K562 (cell line): ENCODE measurements around the gene AMT. TPM values are rescaled to one million over a fixed set of nuclear protein-coding genes. Genes with fewer than 3 reads are reported as not detected.

Source experiments
- BDP1 ChIP-seq: IDR thresholded peaks from 3 replicates; pipeline ENCODE4 v1.6.1; 2011; ENCODE audit not compliant: insufficient read length, insufficient read depth
- GABPA ChIP-seq: fragments of 200-800 bp; sonication (Bioruptor generic); conservative IDR thresholded peaks from 2 replicates; pipeline ENCODE4 v1.6.1; 2016; ENCODE audit warnings: low read depth, missing genetic modification characterization, missing compliant biosample characterization
- MAZ ChIP-seq, 2 experiments: fragments of 450-650 bp in 1 of 2; sonication (generic) in 1 of 2; formaldehyde crosslinking; IDR thresholded peaks in 1 of 2; conservative IDR thresholded peaks in 1 of 2; 2 replicates each; pipeline versions ENCODE4 v1.4.0 to v1.5.0; 2020; ENCODE audit warnings: mild to moderate bottlenecking in 1 of 2, missing genetic modification reagents in 1 of 2
- NFXL1 ChIP-seq: fragments of 450-650 bp; formaldehyde crosslinking; IDR thresholded peaks from 2 replicates; pipeline ENCODE4 v1.4.0; 2021; ENCODE audit warnings: mild to moderate bottlenecking
- PCBP2 ChIP-seq: fragments of 200-400 bp; formaldehyde crosslinking; IDR thresholded peaks from 2 replicates; pipeline ENCODE4 v1.6.1; 2018; ENCODE audit warnings: low read length, low read depth, mild to moderate bottlenecking, moderate library complexity; ENCODE audit not compliant: poor library complexity, severe bottlenecking
- PHB ChIP-seq: fragments of 250-450 bp; sonication (Bioruptor Pico); IDR thresholded peaks from 2 replicates; pipeline ENCODE4 v1.5.0; 2021
- YBX1 ChIP-seq: fragments of 450-650 bp; IDR thresholded peaks from 2 replicates; pipeline ENCODE4 v1.7.1; 2016; ENCODE audit warnings: mild to moderate bottlenecking
- ZNF707 ChIP-seq: fragments of 250-450 bp; sonication (Bioruptor Pico); conservative IDR thresholded peaks from 2 replicates; pipeline ENCODE4 v1.8.0; 2022; ENCODE audit warnings: inconsistent platforms, mild to moderate bottlenecking, moderate library complexity
- polyA plus RNA-seq, 8 experiments: library from polyadenylated mRNA; depleted of rRNA in 4 of 8; stranded (reverse) in 5 of 8; unstranded in 3 of 8; fragments of >200 nt; fragmentation: Nextera tagmentation in 2 of 8; fragmentation: Illumina TruSeq in 1 of 8; extraction: Ambion mirVana in 2 of 8; extraction: Trizol in 1 of 8; gene quantifications; 2 replicates each; pipeline versions ENCODE4 v1.2.1 to v1.2.3, GENCODE V29; 2011 to 2014; ENCODE audit warnings: inconsistent platforms in 1 of 8, missing spikeins in 1 of 8
- total RNA-seq, 7 experiments: library from RNA; depleted of rRNA in 6 of 7; stranded (reverse); fragments of >200 nt in 6 of 7; fragmentation: Illumina TruSeq in 2 of 7; extraction: Trizol in 2 of 7; gene quantifications; 2 replicates each; pipeline versions ENCODE4 v1.2.1 to v1.2.3, GENCODE V29; 2011 to 2021; ENCODE audit warnings: low replicate concordance in 1 of 7
- TF ChIP-seq, protein P1 (sequence below): fragments of 200-600 bp; sonication (generic); IDR thresholded peaks from one replicate; pipeline ENCODE4 v1.6.1; 2012; ENCODE audit warnings: mild to moderate bottlenecking, low read depth, low read length, inconsistent platforms
- TF ChIP-seq, protein P2 (sequence below): fragments of 450-650 bp; formaldehyde crosslinking; IDR thresholded peaks from 2 replicates; pipeline ENCODE4 v1.4.0; 2022; ENCODE audit warnings: missing genetic modification characterization
- TF ChIP-seq, protein P3 (sequence below): fragments of 450-650 bp; formaldehyde crosslinking; IDR thresholded peaks from 2 replicates; pipeline ENCODE4 v1.4.0; 2020; ENCODE audit warnings: mild to moderate bottlenecking, moderate library complexity

AMT gene
- total and polyA plus RNA-seq, 9 of the 15 experiments (the other 6 are each of a cell fraction or from before 2014, with no cell fraction given), result 0.14 to 2.1 (median 0.52) TPM

- TF ChIP-seq, protein P1, sequence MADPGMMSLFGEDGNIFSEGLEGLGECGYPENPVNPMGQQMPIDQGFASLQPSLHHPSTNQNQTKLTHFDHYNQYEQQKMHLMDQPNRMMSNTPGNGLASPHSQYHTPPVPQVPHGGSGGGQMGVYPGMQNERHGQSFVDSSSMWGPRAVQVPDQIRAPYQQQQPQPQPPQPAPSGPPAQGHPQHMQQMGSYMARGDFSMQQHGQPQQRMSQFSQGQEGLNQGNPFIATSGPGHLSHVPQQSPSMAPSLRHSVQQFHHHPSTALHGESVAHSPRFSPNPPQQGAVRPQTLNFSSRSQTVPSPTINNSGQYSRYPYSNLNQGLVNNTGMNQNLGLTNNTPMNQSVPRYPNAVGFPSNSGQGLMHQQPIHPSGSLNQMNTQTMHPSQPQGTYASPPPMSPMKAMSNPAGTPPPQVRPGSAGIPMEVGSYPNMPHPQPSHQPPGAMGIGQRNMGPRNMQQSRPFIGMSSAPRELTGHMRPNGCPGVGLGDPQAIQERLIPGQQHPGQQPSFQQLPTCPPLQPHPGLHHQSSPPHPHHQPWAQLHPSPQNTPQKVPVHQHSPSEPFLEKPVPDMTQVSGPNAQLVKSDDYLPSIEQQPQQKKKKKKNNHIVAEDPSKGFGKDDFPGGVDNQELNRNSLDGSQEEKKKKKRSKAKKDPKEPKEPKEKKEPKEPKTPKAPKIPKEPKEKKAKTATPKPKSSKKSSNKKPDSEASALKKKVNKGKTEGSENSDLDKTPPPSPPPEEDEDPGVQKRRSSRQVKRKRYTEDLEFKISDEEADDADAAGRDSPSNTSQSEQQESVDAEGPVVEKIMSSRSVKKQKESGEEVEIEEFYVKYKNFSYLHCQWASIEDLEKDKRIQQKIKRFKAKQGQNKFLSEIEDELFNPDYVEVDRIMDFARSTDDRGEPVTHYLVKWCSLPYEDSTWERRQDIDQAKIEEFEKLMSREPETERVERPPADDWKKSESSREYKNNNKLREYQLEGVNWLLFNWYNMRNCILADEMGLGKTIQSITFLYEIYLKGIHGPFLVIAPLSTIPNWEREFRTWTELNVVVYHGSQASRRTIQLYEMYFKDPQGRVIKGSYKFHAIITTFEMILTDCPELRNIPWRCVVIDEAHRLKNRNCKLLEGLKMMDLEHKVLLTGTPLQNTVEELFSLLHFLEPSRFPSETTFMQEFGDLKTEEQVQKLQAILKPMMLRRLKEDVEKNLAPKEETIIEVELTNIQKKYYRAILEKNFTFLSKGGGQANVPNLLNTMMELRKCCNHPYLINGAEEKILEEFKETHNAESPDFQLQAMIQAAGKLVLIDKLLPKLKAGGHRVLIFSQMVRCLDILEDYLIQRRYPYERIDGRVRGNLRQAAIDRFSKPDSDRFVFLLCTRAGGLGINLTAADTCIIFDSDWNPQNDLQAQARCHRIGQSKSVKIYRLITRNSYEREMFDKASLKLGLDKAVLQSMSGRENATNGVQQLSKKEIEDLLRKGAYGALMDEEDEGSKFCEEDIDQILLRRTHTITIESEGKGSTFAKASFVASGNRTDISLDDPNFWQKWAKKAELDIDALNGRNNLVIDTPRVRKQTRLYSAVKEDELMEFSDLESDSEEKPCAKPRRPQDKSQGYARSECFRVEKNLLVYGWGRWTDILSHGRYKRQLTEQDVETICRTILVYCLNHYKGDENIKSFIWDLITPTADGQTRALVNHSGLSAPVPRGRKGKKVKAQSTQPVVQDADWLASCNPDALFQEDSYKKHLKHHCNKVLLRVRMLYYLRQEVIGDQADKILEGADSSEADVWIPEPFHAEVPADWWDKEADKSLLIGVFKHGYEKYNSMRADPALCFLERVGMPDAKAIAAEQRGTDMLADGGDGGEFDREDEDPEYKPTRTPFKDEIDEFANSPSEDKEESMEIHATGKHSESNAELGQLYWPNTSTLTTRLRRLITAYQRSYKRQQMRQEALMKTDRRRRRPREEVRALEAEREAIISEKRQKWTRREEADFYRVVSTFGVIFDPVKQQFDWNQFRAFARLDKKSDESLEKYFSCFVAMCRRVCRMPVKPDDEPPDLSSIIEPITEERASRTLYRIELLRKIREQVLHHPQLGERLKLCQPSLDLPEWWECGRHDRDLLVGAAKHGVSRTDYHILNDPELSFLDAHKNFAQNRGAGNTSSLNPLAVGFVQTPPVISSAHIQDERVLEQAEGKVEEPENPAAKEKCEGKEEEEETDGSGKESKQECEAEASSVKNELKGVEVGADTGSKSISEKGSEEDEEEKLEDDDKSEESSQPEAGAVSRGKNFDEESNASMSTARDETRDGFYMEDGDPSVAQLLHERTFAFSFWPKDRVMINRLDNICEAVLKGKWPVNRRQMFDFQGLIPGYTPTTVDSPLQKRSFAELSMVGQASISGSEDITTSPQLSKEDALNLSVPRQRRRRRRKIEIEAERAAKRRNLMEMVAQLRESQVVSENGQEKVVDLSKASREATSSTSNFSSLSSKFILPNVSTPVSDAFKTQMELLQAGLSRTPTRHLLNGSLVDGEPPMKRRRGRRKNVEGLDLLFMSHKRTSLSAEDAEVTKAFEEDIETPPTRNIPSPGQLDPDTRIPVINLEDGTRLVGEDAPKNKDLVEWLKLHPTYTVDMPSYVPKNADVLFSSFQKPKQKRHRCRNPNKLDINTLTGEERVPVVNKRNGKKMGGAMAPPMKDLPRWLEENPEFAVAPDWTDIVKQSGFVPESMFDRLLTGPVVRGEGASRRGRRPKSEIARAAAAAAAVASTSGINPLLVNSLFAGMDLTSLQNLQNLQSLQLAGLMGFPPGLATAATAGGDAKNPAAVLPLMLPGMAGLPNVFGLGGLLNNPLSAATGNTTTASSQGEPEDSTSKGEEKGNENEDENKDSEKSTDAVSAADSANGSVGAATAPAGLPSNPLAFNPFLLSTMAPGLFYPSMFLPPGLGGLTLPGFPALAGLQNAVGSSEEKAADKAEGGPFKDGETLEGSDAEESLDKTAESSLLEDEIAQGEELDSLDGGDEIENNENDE, result no peak
- TF ChIP-seq BDP1 (no peak), PHB (CRISPR knock-in tag) (no peak), MAZ (CRISPR knock-in tag; conservative IDR thresholded peaks at IDR 0.05 in 1 of 2, IDR thresholded peaks at IDR 0.05 in 1 of 2) (0 out of 4 replicates have a peak, but pooled peaks of 1 of the 2 experiments have one; percentile 31), PCBP2 (no peak), YBX1 (no peak), GABPA (tag) (no peak), ZNF707 (CRISPR knock-in tag) (no peak), NFXL1 (CRISPR knock-in tag) (no peak)
- TF ChIP-seq, protein P2, sequence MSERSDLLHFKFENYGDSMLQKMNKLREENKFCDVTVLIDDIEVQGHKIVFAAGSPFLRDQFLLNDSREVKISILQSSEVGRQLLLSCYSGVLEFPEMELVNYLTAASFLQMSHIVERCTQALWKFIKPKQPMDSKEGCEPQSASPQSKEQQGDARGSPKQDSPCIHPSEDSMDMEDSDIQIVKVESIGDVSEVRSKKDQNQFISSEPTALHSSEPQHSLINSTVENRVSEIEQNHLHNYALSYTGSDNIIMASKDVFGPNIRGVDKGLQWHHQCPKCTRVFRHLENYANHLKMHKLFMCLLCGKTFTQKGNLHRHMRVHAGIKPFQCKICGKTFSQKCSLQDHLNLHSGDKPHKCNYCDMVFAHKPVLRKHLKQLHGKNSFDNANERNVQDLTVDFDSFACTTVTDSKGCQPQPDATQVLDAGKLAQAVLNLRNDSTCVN, result no peak
- TF ChIP-seq, protein P3, sequence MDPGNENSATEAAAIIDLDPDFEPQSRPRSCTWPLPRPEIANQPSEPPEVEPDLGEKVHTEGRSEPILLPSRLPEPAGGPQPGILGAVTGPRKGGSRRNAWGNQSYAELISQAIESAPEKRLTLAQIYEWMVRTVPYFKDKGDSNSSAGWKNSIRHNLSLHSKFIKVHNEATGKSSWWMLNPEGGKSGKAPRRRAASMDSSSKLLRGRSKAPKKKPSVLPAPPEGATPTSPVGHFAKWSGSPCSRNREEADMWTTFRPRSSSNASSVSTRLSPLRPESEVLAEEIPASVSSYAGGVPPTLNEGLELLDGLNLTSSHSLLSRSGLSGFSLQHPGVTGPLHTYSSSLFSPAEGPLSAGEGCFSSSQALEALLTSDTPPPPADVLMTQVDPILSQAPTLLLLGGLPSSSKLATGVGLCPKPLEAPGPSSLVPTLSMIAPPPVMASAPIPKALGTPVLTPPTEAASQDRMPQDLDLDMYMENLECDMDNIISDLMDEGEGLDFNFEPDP (CRISPR knock-in tag), result no peak
Measured at GRCh38 chr3:49465270-49466034, 43.2 kb upstream of the AMT start (continued).
